ENCODE data around the gene NFIB.

Gene NFIB

DNA sequence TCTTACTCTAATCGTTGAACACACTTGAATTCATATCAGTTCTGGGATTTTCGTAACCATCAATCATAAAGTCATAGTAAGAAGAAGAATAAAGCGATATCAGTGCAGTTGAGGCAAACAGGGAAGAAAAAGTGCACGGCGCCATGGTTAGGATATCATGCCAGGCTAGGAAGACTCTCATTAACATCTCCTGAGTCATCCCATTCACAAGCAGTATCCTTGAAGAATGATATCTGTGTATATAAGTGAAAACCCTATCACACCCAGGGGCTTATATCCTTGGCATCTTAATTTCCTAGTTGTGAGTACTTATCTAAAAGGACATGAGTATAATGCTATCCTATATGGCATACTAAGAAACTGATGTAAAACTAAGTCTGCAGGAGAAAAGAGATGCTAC is 38.6 kb downstream of the NFIB start:
- Histone ChIP-seq H3K27ac (ENCODE audit: low read length) (no peak overlapping the region), H3K4me3 (ENCODE audit: low read length in 2 of 2) (no peak overlapping the region), H3K27me3 (ENCODE audit: control insufficient read depth in 1 of 2, insufficient read depth in 2 of 2, low read length in 2 of 2) (no peaks in the 10 kb centered on the region), H3K9ac (ENCODE audit: low read length in 2 of 2) (no peak overlapping the region), H3K36me3 (ENCODE audit: control insufficient read depth in 2 of 2, insufficient read depth in 2 of 2, low read length in 2 of 2) (no peaks in the 10 kb centered on the region), H3K9me3 (ENCODE audit: control insufficient read depth in 2 of 2, low read length in 2 of 2) (no peaks in the 10 kb centered on the region), H3K4me1 (ENCODE audit: control insufficient read depth, insufficient read depth, low read length) (peaks cover 36% of the 10 kb centered on the region)

DNA sequence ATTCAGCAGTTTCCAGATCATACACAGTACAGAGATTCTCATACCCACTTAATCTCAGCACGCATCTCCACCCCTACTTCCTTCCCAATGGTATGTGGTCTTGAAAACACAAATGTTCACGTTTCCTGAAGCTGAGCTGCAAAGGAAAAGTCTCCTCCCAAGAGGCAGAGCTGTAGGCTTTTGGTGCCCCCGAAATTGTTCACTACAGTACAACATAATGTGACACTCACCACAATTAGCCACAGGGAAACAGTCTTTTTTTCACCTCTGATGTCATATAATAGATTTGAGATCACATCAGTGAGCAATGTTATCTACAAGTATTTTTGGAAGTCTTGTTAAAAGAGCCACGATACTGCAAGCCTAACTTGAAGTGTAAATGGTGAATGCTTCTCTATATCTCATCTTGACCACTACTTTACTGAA is 40.2 kb downstream of the NFIB start:
- H3K27ac ChIP-seq (ENCODE audit: low read length): no peak overlapping the region
- peaks cover 36% of the 10 kb centered on the region for H3K4me1 ChIP-seq (ENCODE audit: control insufficient read depth, insufficient read depth, low read length)
- peak overlapping the region in 1 of 2 donors; percentile 46 for H3K9ac ChIP-seq (ENCODE audit: low read length in 2 of 2)
- no peaks in the 10 kb centered on the region for H3K9me3 ChIP-seq (ENCODE audit: control insufficient read depth in 2 of 2, low read length in 2 of 2)
- no peaks in the 10 kb centered on the region for H3K27me3 ChIP-seq (ENCODE audit: control insufficient read depth in 1 of 2, insufficient read depth in 2 of 2, low read length in 2 of 2)
- peak overlapping the region; percentile 44 to 47 for H3K4me3 ChIP-seq (ENCODE audit: low read length in 2 of 2)
- H3K36me3 ChIP-seq (ENCODE audit: control insufficient read depth in 2 of 2, insufficient read depth in 2 of 2, low read length in 2 of 2): no peaks in the 10 kb centered on the region

DNA sequence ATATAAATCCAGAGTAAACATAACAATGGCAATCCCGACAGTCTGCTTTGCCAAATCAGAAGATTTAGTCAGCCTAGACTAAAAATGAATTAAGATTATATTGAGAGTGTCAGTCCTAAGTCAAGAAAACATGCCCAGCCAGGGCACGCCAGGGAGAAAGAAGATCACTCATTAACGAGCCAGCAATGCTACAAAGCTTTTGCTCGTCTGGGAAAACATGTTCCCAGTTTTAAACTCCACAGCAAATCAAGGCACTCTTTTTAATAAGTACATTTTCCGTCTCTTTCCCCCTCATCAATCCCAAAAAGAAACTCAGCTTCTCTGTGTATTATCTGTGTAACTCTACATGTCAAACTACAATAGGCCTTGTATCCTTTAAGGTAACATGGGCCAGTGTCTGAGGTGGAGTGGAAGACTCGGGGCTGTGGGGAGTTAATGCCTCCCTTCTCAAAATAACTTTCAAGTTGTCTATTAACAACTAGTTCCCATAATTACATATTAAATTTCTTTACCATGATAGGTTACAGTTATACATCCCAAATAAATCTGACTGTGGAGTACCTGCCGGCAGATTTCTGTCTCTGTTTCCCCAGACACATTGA is 40.9 kb downstream of the NFIB start:
- Histone ChIP-seq H3K27me3 (ENCODE audit: control insufficient read depth in 1 of 2, insufficient read depth in 2 of 2, low read length in 2 of 2) (no peaks in the 10 kb centered on the region), H3K36me3 (ENCODE audit: control insufficient read depth in 2 of 2, insufficient read depth in 2 of 2, low read length in 2 of 2) (no peaks in the 10 kb centered on the region), H3K27ac (ENCODE audit: low read length) (no peak overlapping the region), H3K9me3 (ENCODE audit: control insufficient read depth in 2 of 2, low read length in 2 of 2) (no peaks in the 10 kb centered on the region), H3K4me1 (ENCODE audit: control insufficient read depth, insufficient read depth, low read length) (peaks cover 36% of the 10 kb centered on the region), H3K4me3 (ENCODE audit: low read length in 2 of 2) (peak overlapping the region; percentile 44 to 47), H3K9ac (ENCODE audit: low read length in 2 of 2) (peak overlapping the region; percentile 2 to 46)

DNA sequence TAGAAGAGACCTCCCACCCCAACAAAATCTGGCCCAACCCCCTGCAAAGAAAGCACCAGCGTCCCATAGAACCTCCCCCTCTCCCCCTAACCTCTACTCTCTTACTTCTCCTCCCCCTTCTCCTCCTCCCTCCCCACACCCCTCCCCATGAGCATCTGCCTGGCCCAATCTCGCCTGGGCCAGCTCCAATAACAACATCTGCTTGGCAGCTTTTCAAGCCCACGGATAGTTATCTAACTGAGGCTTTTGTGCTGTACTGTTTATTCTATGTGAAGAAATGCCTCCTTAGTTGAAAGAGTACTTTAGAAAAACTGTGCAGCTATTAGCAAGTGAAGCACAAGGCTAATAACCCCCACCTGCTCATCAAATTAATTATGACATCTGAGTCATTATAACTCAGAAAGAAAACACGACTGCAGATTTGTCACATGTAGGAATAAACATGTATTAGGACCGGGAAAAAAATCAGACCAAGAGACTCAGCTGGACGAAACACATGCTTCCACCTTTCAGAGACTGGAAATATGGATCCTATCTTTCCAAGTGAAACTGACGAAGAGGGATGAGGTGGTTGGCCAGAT is 42.8 kb downstream of the NFIB start:
- no peaks in the 10 kb centered on the region for H3K9me3 ChIP-seq (ENCODE audit: control insufficient read depth in 2 of 2, low read length in 2 of 2)
- peak overlapping the region; percentile 56 for H3K27ac ChIP-seq (ENCODE audit: low read length)
- peaks cover 31% of the 10 kb centered on the region for H3K4me1 ChIP-seq (ENCODE audit: control insufficient read depth, insufficient read depth, low read length)
- no peaks in the 10 kb centered on the region for H3K27me3 ChIP-seq (ENCODE audit: control insufficient read depth in 1 of 2, insufficient read depth in 2 of 2, low read length in 2 of 2)
- H3K36me3 ChIP-seq (ENCODE audit: control insufficient read depth in 2 of 2, insufficient read depth in 2 of 2, low read length in 2 of 2): no peaks in the 10 kb centered on the region
- no peak overlapping the region for H3K9ac ChIP-seq (ENCODE audit: low read length in 2 of 2)
- H3K4me3 ChIP-seq (ENCODE audit: low read length in 2 of 2): peak overlapping the region in 1 of 2 donors; percentile 32

DNA sequence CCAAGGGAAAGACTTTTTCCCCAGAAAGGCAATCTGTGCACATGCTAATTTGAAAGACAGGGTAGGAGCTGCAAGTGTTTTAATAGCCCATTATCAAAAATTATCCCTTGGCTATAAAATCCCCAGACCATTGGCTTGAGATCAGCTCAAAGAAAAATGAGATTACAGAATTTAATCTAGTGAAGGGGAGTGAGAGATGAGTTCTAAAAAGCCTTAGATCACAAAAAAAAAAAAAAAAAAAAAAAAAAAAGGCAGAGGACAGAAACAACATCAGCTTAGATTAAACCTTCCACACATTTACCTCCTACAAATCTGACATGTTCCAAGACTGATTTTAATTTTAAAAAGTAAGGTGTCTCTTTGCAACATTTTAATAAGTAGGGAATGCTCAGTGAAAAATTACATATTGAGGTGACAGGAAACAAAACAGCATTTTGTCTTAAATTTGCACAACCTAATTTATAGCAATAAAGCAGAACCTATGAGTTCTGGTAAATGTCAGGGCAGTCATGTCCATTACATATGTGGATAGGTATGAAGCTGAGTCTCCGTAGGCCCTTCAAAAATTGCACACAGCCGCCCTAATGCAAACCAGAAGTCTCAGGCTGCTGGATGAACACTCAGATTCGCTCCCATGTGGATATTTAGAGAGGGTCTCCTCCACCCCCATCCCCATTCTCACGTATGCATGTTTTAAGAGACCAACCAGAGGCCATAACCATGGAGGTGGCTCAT is 43.4 kb downstream of the NFIB start:
- no peaks in the 10 kb centered on the region for H3K27me3 ChIP-seq (ENCODE audit: control insufficient read depth in 1 of 2, insufficient read depth in 2 of 2, low read length in 2 of 2)
- H3K36me3 ChIP-seq (ENCODE audit: control insufficient read depth in 2 of 2, insufficient read depth in 2 of 2, low read length in 2 of 2): no peaks in the 10 kb centered on the region
- H3K27ac ChIP-seq (ENCODE audit: low read length): peak overlapping the region; percentile 56
- H3K4me3 ChIP-seq (ENCODE audit: low read length in 2 of 2): peak overlapping the region in 1 of 2 donors; percentile 32
- peaks cover 31% of the 10 kb centered on the region for H3K4me1 ChIP-seq (ENCODE audit: control insufficient read depth, insufficient read depth, low read length)
- H3K9me3 ChIP-seq (ENCODE audit: control insufficient read depth in 2 of 2, low read length in 2 of 2): no peaks in the 10 kb centered on the region
- H3K9ac ChIP-seq (ENCODE audit: low read length in 2 of 2): no peak overlapping the region

DNA sequence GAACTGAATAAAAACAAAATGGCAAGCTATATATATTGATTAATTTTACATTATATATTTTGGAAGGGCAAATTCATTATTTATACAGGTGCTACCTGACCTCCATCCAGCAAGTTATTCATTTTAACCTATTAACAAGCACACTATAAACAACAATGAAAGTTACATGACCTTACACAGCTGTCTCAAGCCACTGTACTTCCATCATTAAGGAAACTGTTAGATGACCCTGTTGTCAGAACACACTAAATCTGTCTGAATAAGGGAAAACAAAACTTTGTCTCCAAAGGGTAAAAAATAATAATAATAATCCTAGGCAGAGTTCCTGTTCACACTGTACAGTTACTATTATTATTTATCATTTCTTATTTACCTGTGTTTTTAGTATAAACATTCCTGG is 44.0 kb downstream of the NFIB start:
- no peaks in the 10 kb centered on the region for H3K9me3 ChIP-seq (ENCODE audit: control insufficient read depth in 2 of 2, low read length in 2 of 2)
- peaks cover 29% of the 10 kb centered on the region for H3K4me1 ChIP-seq (ENCODE audit: control insufficient read depth, insufficient read depth, low read length)
- H3K27me3 ChIP-seq (ENCODE audit: control insufficient read depth in 1 of 2, insufficient read depth in 2 of 2, low read length in 2 of 2): no peaks in the 10 kb centered on the region
- H3K36me3 ChIP-seq (ENCODE audit: control insufficient read depth in 2 of 2, insufficient read depth in 2 of 2, low read length in 2 of 2): no peaks in the 10 kb centered on the region
- no peak overlapping the region for H3K4me3 ChIP-seq (ENCODE audit: low read length in 2 of 2)
- no peak overlapping the region for H3K9ac ChIP-seq (ENCODE audit: low read length in 2 of 2)
- no peak overlapping the region for H3K27ac ChIP-seq (ENCODE audit: low read length)

DNA sequence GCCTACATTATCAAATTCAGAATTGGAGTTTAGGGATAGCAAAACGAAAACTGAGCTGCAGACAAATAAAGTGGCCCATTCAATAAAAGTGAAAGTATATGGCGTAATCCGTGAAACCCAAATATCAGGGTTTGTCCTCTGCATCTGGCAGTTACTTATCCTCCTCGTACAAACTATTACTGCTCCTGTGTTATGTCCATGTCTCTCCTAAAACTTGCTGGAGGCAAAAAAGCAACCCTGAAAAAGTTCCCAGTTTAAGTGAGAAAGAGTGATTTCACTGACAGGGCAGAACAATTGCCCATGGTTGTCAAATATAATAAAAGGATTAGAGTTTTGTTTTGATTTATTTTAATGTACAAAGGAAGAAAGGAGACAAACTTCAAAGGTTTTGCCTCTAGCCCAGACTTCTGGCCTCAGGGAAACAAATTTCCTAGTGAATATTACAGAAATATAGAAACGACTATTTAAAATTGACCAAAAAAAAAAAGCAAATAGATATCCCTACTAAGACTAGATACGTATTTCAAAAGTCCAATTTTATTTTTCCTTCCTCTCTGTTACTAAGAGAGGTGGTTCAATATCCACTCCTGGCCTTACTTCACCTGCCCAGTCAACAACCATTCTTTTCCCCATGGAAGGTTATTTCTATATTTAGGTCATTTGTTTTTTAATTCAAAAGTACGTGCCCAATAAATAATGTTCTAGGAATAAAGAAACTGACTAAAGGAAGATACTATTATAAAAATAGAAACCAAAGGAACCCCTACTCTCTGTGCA is 50.0 kb downstream of the NFIB start:
- H3K27me3 ChIP-seq (ENCODE audit: control insufficient read depth in 1 of 2, insufficient read depth in 2 of 2, low read length in 2 of 2): no peaks in the 10 kb centered on the region
- H3K9me3 ChIP-seq (ENCODE audit: control insufficient read depth in 2 of 2, low read length in 2 of 2): no peaks in the 10 kb centered on the region
- no peak overlapping the region for H3K27ac ChIP-seq (ENCODE audit: low read length)
- no peak overlapping the region for H3K9ac ChIP-seq (ENCODE audit: low read length in 2 of 2)
- no peak overlapping the region for H3K4me3 ChIP-seq (ENCODE audit: low read length in 2 of 2)
- peaks cover 0 to 3% of the 10 kb centered on the region in 2 donors for H3K36me3 ChIP-seq (ENCODE audit: control insufficient read depth in 2 of 2, insufficient read depth in 2 of 2, low read length in 2 of 2)
- no peaks in the 10 kb centered on the region for H3K4me1 ChIP-seq (ENCODE audit: control insufficient read depth, insufficient read depth, low read length)

DNA sequence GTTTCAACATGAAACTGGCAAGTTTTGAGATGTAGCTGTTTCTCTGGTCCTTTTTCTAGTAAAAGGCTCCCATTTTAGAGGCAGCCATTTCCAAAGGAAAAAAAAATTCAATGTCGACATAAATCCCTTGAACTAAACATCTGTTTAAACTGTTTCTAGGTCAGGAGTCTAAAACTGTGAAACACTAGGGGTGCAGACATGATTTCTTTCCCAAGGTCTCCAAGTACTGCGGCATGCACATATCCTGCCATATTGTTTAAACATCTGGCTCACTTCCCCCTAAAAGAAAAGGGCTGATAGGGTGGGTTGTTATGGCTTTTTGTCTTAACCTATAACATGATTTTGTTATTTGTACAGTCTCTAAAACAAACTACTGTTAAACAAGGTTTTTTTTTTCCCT is 51.1 kb downstream of the NFIB start:
- no peaks in the 10 kb centered on the region for H3K4me1 ChIP-seq (ENCODE audit: control insufficient read depth, insufficient read depth, low read length)
- no peak overlapping the region for H3K27ac ChIP-seq (ENCODE audit: low read length)

DNA sequence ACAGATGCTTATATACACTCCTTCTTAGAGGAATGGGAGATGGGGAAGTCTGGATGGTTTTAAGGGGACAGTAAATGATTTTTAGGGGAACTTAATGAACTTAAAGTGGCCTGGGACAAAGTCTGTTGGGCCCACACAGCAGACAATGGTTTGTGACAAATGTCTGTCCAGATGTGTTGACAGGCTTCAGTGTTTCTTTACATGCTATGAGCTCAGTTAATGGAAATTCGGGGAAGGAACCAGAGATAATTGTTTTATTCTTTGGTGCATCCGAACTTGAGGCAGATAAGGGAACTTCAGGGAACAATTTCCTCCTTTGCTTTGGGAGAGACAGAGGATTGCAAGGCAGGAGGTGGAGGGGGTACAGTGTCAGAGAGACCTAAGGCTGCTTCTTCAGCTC is 52.3 kb downstream of the NFIB start:
- no peak overlapping the region for H3K9ac ChIP-seq (ENCODE audit: low read length in 2 of 2)
- H3K27me3 ChIP-seq (ENCODE audit: control insufficient read depth in 1 of 2, insufficient read depth in 2 of 2, low read length in 2 of 2): no peaks in the 10 kb centered on the region
- peaks cover 5% of the 10 kb centered on the region for H3K4me1 ChIP-seq (ENCODE audit: control insufficient read depth, insufficient read depth, low read length)
- no peaks in the 10 kb centered on the region for H3K9me3 ChIP-seq (ENCODE audit: control insufficient read depth in 2 of 2, low read length in 2 of 2)
- H3K27ac ChIP-seq (ENCODE audit: low read length): no peak overlapping the region
- H3K4me3 ChIP-seq (ENCODE audit: low read length in 2 of 2): no peak overlapping the region
- peaks cover 0 to 3% of the 10 kb centered on the region in 2 donors for H3K36me3 ChIP-seq (ENCODE audit: control insufficient read depth in 2 of 2, insufficient read depth in 2 of 2, low read length in 2 of 2)

More for the DNA sequence above, 51.1 kb downstream of the NFIB start:
- Histone ChIP-seq H3K4me3 (ENCODE audit: low read length in 2 of 2) (no peak overlapping the region), H3K9me3 (ENCODE audit: control insufficient read depth in 2 of 2, low read length in 2 of 2) (no peaks in the 10 kb centered on the region), H3K27me3 (ENCODE audit: control insufficient read depth in 1 of 2, insufficient read depth in 2 of 2, low read length in 2 of 2) (no peaks in the 10 kb centered on the region), H3K9ac (ENCODE audit: low read length in 2 of 2) (no peak overlapping the region), H3K36me3 (ENCODE audit: control insufficient read depth in 2 of 2, insufficient read depth in 2 of 2, low read length in 2 of 2) (peaks cover 0 to 3% of the 10 kb centered on the region in 2 donors)

DNA sequence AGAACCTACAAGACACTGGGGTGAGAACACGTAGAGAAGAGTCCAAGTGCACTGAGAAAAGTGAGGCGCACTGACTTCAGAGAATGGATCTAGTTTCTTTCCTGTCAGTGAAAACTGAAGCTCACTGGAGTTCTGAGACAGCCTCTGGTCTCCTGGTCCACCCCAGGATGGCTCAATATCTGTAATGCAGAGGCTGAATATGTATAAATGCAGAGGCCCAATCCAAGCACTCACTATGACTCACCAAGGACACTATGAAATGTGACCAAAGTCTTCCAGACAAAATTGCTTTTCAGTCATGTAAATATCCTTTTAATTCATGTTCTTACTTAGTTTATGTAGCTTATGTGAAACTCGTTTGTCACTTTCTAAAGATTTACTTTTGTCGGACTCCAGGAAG is 53.8 kb downstream of the NFIB start:
- Histone ChIP-seq H3K27me3 (ENCODE audit: control insufficient read depth in 1 of 2, insufficient read depth in 2 of 2, low read length in 2 of 2) (no peaks in the 10 kb centered on the region), H3K9ac (ENCODE audit: low read length in 2 of 2) (no peak overlapping the region), H3K4me3 (ENCODE audit: low read length in 2 of 2) (no peak overlapping the region), H3K9me3 (ENCODE audit: control insufficient read depth in 2 of 2, low read length in 2 of 2) (no peaks in the 10 kb centered on the region), H3K4me1 (ENCODE audit: control insufficient read depth, insufficient read depth, low read length) (peaks cover 7% of the 10 kb centered on the region), H3K36me3 (ENCODE audit: control insufficient read depth in 2 of 2, insufficient read depth in 2 of 2, low read length in 2 of 2) (peaks cover 0 to 3% of the 10 kb centered on the region in 2 donors), H3K27ac (ENCODE audit: low read length) (no peak overlapping the region)
